Erythroblast (primary cell): Measurements from ENCODE around the gene ZNF502.
"Not testable (repeated sequence)": the region's sequence is repeated elsewhere in the genome, so short reads cannot be mapped to it uniquely, and the experiment has no call there.

Experiments used
- DNase-seq, 2 experiments: peaks; one replicate each; lab custom pipeline; 2025; lab: John Stamatoyannopoulos, UW
- GATA1 ChIP-seq: IDR thresholded peaks from 2 replicates; pipeline ENCODE4 v1.6.1; 2011; ENCODE audit warnings: low read depth, mild to moderate bottlenecking, control low read depth, low read length, moderate library complexity
- POLR2A ChIP-seq: IDR thresholded peaks from 2 replicates; pipeline ENCODE4 v1.6.1; 2011; ENCODE audit warnings: mild to moderate bottlenecking, low read length

Gene ZNF502

DNA sequence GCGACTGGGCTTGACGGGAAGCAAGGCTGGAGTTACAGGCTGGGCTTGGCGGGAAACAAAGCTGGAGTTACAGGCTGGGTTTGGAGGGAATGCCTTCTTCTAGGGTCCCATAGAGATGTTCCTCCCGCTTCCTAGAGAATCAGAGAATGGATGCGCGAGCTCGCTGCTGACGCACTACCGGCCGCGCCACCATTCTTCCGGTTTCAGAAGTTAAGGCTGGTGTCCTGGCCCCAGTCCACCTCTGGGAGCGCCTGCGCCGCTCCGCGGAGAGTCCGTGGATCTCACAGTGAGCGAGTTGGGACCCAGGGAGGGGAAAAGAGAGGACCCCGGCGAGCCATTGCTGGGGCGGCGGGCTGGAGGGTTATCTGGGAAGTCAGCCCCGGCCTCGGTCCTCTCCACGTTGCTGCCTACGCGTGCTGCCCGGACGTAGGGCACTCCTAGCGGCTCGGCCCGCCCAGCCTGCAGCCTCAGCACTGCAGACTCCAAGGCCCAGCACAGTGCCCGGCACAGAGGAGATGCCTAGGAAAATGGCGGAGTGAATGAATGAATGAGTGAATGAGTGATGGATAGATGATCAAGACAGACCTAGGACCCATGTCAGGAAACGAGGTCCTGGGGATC, at the start of gene ZNF502:
TSS of gene ZNF502 (plus strand) at position 206 of the 621 bp plus-strand sequence. CDS start 7,602 bp downstream, outside the sequence.
- peak; percentile 49 to 70 for DNase-seq
- TF ChIP-seq POLR2A (no peak), GATA1 (no peak)

DNA sequence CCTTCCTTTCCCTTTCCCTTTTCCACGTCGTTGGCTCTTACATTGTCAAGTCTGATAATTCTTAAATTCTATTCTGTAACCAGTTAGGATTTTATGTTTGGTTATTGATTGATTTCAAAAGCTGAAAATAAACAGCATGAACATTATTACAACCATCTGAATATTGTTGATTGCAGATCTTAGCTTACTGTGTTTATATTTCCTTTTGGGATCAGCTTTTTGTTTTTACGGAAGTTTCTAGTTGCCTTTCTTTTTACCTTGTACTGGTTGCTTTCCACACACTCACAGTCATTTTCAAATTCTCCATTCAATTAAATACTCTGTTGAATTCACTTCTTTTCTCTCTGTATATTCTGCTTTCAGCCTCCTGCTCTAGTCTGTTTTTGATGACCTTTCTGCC, 47.3 kb upstream of the ZNF502 start:
- no peak for DNase-seq
- TF ChIP-seq POLR2A, result no peak
- no peak for TF ChIP-seq GATA1

DNA sequence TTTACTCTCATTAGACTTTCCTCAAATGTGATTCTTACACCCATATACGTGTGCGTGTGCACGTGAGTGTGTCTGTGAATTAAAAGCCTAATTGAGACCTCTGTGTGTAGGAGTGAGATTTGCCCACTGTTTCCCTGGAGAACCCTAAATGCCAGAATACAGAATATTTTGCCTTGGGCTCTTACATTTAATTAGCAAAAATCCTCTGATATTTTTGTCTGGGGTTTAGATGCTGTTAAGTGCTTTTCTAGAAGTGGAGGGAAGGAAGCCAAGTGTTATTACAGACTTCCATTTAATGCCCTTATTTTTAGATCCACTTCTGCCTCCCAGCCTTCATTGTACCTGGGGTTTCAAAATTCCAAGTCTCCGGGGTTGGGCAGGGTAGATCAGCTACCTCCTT, 46.1 kb upstream of the ZNF502 start:
- no peak for DNase-seq

DNA sequence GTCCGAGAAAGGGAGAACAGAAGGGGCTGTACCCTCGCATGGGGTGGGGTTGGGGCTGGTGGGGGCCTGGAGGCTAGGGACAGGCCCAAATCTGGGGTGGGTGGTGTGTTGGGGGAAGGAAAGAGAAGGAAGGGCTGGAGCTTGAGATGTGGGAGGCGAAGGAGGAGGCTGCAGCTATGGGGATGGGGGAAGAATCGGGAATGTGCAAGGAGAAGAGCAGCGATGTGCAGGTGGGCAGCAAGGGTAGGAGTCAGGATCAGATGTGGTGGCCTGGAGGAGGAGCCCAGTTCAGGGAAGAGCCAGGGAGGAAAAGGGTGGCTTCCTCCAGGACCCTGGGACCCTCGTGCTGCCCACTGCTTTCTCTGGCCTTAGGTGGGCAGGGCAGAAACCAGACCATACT, 42.7 kb upstream of the ZNF502 start:
- no peak for DNase-seq
- TF ChIP-seq GATA1 (no peak), POLR2A (no peak)

More for the DNA sequence above, 46.1 kb upstream of the ZNF502 start:
- TF ChIP-seq POLR2A, result no peak
- TF ChIP-seq GATA1, result no peak

DNA sequence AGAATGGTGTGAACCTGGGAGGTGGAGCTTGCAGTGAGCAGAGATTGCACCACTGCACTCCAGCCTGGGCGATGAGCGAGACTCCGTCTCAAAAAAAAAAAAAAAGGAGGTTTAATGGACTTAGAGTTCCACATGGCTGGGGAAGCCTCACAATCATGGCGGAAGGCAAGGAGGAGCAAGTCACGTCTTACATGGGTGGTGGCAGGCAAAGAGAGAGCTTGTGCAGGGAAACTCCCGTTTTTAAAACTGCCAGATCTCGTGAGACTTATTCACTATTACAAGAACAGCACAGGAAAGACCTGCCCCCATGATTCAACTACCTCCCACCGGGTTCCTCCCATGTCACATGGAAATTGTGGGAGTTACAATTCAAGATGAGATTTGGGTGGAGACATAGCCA, 39.0 kb upstream of the ZNF502 start:
- not testable (repeated sequence) for DNase-seq

DNA sequence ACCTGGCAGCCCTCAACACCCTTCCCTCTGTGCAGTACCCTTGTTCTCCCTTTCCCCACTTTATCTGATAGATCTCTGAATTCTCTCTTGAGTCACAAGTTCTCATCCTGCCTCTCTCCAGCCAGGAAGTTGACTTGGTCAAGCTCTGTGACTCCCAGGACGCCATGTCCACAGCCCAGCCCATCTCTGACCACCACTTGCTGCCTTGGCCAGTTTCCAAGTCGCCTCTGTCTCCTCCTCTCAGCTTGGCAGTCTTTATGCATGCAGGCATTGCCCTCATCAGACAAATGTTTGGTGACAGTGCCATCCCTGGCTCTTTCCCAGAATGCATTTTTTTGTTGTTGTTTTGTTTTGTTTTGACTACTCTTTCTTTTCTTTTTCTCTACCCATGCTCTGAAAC, 38.2 kb upstream of the ZNF502 start:
- TF ChIP-seq GATA1 (no peak), POLR2A (no peak)
- no peak for DNase-seq

DNA sequence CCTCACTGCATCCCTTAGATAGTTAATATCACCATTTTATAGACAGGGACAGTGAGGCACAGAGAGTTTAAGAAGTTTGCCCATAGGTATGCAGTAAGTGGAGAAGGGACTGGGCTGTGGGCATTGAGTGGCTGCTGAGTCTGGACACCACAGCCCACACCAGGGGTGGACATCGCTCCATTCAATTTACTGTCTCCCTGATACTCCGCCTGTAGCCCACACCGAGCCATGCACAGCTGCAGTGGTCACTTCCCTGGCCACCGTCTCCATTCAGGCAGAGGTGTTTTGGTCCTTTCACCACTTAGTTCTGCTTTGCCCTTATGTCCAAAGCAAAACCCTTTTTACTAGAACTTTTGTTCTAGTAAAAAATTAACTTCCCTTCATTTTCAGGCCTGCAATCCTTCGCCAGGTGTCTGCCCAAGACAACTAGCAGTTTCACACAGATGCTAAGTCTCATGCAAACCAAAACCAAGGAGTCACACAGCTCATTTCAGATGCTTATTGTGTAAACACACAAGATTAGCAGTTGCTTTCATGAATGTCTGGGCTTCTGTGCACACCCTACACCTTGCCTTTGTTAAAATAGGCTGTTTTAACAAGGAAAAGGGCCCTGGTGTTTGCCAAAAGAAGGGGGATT, 33.9 kb upstream of the ZNF502 start:
- no peak for DNase-seq
- TF ChIP-seq POLR2A (no peak), GATA1 (no peak)

DNA sequence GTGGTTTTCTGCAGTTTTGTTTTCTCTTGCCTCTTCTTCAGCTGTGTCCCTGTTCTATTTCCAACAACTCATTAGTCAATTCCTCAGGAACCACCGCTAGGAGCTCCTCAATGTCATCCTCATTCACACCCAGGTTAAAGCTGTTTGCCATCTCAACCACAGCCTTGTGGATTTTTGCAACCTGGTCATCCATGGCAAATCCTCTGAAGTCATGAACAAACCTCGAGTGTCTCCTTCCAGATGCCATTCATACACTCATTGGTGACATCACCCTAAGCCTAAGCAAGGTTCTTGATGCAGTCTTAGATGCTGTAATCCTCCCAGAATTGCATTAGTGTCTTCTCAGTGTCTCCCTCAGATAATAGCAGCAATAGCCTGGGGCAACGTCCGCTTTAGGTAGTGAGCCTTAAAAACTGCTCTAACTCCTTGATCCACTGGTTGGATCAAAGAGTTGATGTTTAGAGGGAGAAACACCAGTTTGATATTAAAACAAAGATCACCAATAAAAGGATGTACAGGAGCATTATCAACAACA, 31.5 kb upstream of the ZNF502 start:
- no peak for TF ChIP-seq GATA1
- no peak for TF ChIP-seq POLR2A
- DNase-seq, result no peak

DNA sequence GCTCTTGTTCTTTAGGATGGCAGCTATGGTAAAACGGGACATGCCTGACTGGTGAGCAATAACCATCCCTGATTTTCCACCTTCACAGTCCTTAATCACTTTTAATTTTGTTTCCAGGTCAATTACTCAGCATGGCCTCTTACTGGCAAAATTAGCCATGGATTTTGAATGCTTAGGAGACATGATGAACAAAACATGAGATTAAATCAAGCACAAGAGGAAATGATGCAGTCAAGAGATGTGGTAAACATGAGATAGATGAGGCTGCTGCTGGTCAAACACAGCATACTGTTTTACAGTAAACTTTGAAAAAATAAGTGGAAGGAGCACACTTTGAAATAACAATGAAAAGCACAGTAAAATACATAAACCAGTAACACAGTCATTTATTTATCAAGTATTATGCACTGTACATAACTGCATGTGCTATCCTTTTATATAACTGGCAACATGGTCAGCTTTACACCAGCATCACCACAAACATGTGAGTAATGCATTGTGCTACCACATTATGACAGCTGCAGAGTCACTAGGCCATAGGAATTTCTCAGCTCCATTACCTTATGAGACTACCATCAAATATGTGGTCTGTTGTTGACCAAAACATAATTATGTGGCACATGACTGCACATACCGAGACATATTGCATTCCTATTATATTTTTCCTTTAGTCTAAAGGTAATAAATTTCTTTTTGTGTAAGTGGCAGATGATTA, 30.1 kb upstream of the ZNF502 start:
- no peak for TF ChIP-seq POLR2A
- no peak for TF ChIP-seq GATA1
- DNase-seq, result no peak

DNA sequence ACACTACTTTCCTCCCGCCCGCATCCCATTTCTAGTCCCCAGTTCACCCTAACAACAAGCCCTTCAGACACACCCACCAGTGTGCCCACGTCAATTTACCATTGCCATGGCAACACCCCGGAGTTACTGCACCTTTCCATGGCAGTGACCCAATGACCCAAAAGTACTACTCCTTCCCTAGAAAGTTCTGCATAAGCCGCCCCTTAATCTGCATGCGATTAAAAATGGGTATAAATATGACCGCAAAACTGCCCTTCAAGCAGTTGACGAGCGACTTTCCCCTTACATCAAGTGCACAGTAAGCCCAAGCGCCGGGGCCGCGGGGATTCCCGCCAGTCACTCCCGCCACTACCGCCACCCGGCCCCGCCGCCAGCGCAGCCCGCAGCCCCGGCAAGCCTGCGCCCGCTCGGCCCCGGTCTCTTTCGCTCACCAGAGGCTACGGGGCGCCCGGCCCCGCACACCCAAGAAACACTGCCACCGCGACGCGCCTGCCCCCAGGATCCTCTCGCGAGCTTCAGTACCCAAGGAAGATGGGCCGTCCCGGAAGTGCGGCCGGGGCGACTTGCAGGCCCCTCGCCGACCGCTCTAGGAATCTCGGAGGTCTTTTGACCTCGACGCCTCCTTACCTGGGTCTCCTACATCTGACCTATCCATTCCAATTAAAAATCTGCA, 27.2 kb upstream of the ZNF502 start:
- DNase-seq, result peak; percentile 49 to 71
- TF ChIP-seq POLR2A, result no peak
- no peak for TF ChIP-seq GATA1

DNA sequence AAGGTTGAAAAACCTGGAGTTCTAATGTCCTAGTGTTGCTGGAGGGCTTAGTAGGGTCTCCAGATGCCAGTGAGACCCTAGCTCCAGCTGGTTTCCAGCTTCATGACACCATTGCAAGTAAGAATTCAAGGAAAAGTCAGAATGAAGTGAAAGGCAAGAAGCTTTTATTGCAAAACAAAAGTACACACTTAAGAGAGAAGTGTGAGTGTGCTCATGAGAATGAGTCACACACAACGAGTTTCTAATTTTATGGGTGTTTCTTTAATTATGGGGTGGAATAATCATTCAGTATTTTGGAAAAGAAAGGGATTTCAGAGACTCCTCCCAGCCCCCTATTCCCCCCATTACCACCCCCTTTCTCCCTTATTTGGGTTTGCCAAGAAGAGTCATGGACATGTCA, 24.6 kb upstream of the ZNF502 start:
- TF ChIP-seq POLR2A (no peak), GATA1 (no peak)
- DNase-seq, result no peak

DNA sequence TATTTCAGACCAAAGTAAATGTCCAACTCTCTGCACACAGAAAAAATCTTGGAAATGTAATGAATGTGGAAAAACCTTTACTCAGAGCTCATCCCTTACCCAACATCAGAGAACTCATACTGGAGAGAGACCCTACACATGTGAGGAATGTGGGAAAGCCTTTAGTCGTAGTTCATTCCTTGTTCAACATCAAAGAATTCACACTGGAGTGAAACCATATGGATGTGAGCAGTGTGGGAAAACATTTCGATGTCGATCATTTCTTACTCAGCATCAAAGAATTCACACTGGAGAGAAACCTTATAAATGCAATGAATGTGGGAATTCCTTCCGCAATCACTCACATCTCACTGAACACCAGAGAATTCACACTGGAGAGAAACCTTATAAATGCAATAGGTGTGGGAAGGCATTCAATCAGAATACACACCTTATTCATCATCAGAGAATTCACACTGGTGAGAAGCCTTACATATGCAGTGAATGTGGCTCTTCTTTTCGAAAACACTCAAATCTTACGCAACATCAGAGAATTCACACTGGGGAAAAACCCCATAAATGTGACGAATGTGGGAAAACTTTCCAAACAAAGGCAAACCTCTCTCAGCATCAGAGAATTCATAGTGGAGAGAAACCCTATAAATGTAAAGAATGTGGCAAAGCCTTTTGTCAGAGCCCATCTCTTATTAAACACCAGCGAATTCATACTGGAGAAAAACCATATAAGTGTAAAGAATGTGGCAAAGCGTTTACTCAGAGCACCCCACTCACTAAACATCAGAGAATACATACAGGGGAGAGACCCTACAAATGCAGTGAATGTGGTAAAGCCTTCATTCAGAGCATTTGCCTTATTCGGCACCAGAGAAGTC, 9.0 kb downstream of the ZNF502 start:
- TF ChIP-seq GATA1, result no peak
- no peak for TF ChIP-seq POLR2A
- DNase-seq, result peak in 1 of 2 experiments; percentile 24

DNA sequence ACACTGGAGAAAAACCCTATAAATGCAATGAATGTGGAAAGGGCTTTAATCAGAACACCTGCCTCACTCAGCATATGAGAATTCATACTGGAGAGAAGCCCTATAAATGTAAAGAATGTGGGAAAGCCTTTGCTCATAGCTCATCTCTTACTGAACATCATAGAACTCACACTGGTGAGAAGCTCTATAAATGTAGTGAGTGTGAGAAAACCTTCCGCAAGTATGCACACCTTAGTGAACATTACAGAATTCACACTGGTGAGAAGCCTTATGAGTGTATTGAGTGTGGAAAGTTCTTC, 9.6 kb downstream of the ZNF502 start:
- DNase-seq, result no peak
- TF ChIP-seq POLR2A (no peak), GATA1 (no peak)

DNA sequence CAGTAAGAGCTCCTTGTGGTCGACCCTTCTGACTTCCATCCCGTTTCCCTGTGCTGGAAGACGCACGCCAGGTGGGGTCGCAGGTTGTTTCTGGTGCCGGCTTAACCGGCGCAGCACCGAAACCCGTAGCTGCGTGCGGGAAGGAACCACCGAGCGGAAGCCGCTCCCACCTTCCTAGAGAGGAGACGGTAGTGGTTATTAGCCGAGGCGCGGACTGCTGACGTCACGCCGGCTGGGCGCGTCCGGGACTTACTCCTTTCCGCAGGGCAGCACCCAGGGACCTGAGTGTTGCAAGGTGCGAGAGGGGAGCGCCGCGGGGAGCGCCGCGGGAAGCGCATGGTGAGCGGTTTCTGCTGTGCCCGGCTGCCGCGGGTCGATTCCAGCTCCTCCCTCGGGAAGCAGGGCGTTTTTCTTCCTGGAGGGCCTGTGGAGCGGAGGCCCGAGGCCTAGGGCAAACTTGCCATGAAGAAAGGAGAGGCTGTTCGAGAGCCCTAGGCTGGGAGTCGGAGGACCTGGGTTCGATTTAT, 17.0 kb downstream of the ZNF502 start, which contains the start of gene ZNF501:
TSS of gene ZNF501 (plus strand) at position 252 of the 527 bp plus-strand sequence. CDS start 4,787 bp downstream, outside the sequence.
- DNase-seq, result peak; percentile 88 to 89
- TF ChIP-seq POLR2A (no peak), GATA1 (no peak)
